Cardiac fibroblast (primary cell): ENCODE measurements around the gene RASD2.

ENCODE experiments used
- DNase-seq, 2 donors: peaks; one replicate each; pipeline versions ENCODE4 v3.0.0 to v3.0.0-alpha.2; 2010; ENCODE audit warnings: low read depth in 2 of 2
- H3K4me3 ChIP-seq, 2 donors: replicated peaks in 1 of 2; 1 replicate in 1 of 2; 2 replicates in 1 of 2; pipeline ENCODE4 v1.5.1; 2011; ENCODE audit warnings: low read depth in 2 of 2, low read length in 2 of 2, mild to moderate bottlenecking in 2 of 2, moderate library complexity in 1 of 2
- TF ChIP-seq, protein P1 (sequence below): IDR thresholded peaks from one replicate; pipeline ENCODE4 v1.5.1; 2011; ENCODE audit warnings: low read depth, mild to moderate bottlenecking, low read length, inconsistent platforms

RASD2 gene

DNA sequence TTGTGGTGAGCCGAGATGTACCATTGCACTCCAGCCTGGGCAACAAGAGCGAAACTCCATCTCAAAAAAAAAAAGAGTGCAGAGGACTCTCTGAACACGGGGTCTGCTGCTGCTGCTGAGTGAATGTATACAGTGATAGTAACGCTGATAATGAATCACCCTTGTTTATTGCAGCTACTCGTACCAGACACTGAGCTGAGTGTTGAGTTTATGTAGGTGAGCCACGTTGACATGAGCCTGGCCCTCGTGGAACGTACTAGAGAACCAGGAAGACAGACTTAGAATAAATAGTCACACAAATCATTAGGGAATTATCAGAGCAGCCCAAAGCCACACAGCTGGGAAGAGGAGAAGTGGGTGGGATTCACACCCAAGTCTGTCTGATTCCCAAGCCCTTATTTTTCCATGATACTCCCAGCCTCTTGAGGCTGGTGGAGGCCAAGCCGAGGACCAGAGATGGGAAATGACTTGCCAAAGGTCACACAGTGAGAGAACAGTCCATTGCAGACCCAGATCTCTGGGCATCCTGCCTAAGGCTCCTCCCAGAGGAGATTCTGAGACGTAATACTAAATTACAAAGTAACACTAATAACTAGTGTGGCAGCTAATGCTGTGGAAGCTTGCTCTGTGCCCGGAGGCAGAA is 41.7 kb downstream of the RASD2 start:
- TF ChIP-seq, protein P1, sequence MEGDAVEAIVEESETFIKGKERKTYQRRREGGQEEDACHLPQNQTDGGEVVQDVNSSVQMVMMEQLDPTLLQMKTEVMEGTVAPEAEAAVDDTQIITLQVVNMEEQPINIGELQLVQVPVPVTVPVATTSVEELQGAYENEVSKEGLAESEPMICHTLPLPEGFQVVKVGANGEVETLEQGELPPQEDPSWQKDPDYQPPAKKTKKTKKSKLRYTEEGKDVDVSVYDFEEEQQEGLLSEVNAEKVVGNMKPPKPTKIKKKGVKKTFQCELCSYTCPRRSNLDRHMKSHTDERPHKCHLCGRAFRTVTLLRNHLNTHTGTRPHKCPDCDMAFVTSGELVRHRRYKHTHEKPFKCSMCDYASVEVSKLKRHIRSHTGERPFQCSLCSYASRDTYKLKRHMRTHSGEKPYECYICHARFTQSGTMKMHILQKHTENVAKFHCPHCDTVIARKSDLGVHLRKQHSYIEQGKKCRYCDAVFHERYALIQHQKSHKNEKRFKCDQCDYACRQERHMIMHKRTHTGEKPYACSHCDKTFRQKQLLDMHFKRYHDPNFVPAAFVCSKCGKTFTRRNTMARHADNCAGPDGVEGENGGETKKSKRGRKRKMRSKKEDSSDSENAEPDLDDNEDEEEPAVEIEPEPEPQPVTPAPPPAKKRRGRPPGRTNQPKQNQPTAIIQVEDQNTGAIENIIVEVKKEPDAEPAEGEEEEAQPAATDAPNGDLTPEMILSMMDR, result no peak
- no peak overlapping the region for H3K4me3 ChIP-seq
- DNase-seq, result no peak

DNA sequence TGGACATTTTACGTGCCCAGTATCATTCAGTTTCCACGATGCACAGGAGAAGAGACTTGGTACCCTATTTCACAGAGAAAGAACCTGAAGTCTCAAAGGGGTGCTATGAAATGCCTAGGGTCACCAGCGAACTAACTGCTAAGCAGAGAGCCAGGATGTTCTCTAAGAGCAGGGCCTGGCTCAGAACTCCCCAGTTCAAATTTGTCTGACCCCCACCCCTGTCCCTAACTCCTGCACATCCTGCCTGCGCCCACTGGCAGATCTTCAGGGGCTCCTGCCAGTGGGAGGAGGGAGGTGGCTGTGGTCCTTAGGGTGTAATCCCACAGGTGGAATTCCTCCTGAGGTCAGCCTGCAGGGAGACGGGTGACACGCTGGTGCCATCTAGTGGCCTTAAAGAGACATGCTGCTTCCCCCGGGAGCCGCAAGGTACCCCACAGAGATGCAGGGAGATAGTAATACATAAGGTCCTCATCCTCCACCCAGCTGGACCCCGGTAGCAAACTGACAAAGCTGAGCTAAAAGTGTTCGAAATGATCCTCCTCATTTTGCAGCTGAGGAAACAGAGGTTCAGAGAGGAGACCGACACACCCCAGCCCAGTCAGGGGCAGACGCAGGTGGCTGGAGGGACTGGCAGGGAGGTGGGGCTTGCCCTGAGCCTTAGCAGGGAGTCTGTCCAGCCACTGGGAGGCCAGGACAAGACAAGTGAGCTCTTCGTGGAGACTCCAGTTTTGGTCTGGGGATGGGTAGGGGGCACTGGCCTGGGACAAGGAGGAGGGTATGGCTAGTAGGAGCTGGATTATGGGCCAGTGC is 42.4 kb downstream of the RASD2 start:
- TF ChIP-seq, protein P1, result peak; percentile 87
- peak; percentile 73 to 74 for DNase-seq
- no peak overlapping the region for H3K4me3 ChIP-seq

DNA sequence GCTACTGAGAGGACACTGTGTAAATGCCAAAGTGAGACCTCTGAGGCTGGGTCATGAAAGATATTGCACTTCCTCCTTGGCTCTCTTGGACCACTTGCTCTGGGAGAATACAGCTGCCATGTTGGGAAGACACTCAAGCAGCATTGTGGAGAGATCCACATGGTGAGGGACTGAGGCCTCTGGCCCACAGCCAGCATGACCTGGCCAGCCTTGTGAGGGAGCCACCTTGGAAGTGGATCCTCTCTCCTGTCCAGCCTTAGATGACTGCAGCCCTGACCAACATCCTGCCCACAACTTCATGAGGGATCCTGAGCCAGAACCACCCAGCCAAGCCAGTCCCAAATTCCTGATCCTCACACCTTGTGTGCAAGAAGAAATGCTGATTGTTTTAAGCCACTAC is 46.1 kb downstream of the RASD2 start:
- DNase-seq, result no peak
- H3K4me3 ChIP-seq, result no peak overlapping the region
- TF ChIP-seq, protein P1, result no peak

DNA sequence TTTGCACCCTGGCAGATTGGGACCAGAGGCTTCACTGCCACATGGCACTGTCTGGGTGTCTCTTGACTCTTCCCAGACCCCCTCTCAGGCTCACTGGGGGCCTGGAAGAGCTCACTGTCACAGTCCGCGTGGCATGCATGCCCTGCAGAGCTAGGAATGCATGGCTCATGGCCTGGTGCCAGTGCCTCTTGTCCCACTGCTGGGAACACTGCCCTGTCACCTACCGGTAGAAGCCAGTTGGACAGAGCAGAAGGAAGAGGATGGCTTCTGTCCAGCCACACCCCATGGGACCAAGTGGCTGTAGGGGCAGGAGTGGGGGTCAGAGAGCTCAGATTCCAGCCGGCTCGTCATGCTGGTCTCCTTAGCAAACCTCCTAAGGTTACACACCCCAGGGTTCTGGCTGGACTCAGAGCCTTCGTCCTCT is 46.8 kb downstream of the RASD2 start:
- peak in 1 of 2 donors; percentile 35 for DNase-seq

DNA sequence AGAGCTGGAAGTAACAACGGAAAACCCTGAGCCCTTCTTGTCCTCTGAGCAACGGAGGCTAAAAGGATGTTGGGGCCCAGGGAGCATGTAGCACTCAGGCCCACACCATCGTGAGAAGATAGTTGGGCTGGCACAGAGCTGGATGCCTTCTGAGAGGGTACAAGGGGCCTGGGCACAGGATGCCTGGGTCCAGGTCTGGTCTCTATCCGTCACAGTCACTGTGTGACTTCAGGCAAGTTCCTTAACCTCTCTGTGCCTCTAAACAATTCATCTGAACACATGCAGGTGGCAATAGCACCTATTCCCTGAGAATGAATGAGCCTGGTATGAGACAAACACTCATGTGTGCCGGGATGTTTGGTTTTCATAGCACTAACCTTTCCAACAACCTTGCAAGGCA is 47.3 kb downstream of the RASD2 start:
- no peak for DNase-seq
- TF ChIP-seq, protein P1, result no peak
- no peak overlapping the region for H3K4me3 ChIP-seq

More for the DNA sequence above, 46.8 kb downstream of the RASD2 start:
- H3K4me3 ChIP-seq, result no peak overlapping the region
- TF ChIP-seq, protein P1, result no peak

DNA sequence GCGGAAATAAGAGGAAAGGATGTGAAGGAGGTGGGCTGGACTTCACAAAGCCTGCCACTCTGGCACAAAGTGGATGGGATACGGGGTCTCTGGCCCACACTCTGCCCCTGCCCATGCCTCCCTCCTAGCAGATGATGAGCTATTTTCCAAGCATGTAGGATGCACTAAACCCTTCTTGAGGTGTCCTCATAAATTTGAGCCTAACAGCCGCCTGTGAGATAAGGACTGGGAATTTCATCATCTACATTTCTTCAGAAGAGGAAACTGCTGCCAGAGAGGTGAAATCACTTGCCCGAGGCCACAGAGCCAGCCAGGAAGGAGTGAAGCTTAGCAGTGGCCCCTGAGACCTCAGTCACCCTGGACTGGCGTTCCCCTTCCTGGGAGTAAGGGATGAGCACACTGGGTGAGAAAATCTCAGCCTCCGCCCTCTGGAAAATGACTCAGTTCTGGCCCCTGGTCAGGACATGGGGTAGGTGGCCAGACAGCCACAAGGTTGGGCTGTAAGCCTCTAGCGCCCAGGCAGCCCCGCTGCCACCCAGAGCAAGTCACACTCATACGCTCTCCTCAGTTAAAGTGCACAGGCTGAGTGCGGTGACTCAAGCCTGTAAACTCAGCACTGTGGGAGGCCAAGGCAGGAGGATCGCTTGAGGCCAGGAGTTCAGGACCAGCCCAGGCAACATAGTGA is 48.6 kb downstream of the RASD2 start:
- DNase-seq, result peak; percentile 70 to 88
- TF ChIP-seq, protein P1, result no peak
- H3K4me3 ChIP-seq, result no peak overlapping the region
